Measurements from ENCODE around the gene MZT2B. TPM values are rescaled to one million over a fixed set of nuclear protein-coding genes. Genes with fewer than 3 reads are reported as not detected.

MZT2B gene
- total and polyA plus RNA-seq, 2 of the 13 experiments (the other 11 are each of a cell fraction or from before 2014, with no cell fraction given): 253 to 410 TPM

DNA sequence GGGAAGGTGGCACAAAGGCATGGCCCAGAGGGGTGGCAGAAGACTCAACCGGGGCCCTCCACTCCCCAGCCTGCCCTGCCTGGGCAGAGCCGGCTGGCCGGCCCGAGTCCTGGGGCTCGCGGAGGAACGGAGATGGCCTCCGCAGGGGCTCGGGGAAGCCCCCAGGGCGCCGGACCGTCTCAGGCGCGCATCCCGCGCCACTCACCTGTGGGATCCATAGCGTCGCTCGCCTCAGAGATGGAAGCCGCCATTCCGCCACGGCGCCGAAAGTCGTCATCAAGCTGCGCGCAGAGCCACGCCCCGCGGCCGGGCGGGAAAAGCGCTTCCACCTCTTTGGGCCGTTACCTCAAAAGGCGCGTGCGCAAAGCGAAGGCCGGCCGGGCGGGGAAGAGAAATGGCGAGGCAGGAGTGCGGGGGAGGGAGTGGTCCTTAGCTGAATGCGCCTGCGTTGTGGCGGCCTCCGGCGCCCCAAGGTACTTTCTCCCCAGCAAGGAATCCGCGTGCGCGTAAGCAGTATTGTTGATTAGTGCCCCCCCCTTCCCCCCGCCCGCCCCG, 660 bp upstream of the MZT2B start, which contains the start of gene SMPD4 (continued):
- TF ChIP-seq ZNF501 (CRISPR knock-in tag; IDR thresholded peaks at IDR 0.05) (peak; percentile 95), ZFP41 (CRISPR knock-in tag; IDR thresholded peaks at IDR 0.05; ENCODE audit: borderline replicate concordance) (no peak), EEA1 (CRISPR knock-in tag; IDR thresholded peaks at IDR 0.05; ENCODE audit: borderline replicate concordance) (0 out of 2 replicates have a peak, but pooled peaks have one; percentile 57), EHMT2 (IDR thresholded peaks at IDR 0.05; ENCODE audit: borderline replicate concordance, low read depth, low read length) (no peak), ELF4 (CRISPR knock-in tag; IDR thresholded peaks at IDR 0.05; ENCODE audit: borderline replicate concordance) (0 out of 2 replicates have a peak, but pooled peaks have one; percentile 21), ZFP36 (IDR thresholded peaks at IDR 0.05; ENCODE audit: borderline replicate concordance, low read depth, low read length, partially characterized antibody) (no peak), RCOR2 (CRISPR knock-in tag; IDR thresholded peaks at IDR 0.05) (no peak), ZBTB38 (CRISPR knock-in tag; IDR thresholded peaks at IDR 0.05) (peak; percentile 58; the same call in 1 of the 2 replicates), ZNF773 (CRISPR knock-in tag; IDR thresholded peaks at IDR 0.05; ENCODE audit: borderline replicate concordance) (no peak), ZNF816 (CRISPR knock-in tag; IDR thresholded peaks at IDR 0.05; ENCODE audit: borderline replicate concordance) (no peak), ZNF350 (CRISPR knock-in tag; IDR thresholded peaks at IDR 0.05; ENCODE audit: borderline replicate concordance, low read depth) (peak; percentile 92), ZNF101 (CRISPR knock-in tag; IDR thresholded peaks at IDR 0.05; ENCODE audit: borderline replicate concordance, low read depth) (no peak)
- TF ChIP-seq, protein P1, sequence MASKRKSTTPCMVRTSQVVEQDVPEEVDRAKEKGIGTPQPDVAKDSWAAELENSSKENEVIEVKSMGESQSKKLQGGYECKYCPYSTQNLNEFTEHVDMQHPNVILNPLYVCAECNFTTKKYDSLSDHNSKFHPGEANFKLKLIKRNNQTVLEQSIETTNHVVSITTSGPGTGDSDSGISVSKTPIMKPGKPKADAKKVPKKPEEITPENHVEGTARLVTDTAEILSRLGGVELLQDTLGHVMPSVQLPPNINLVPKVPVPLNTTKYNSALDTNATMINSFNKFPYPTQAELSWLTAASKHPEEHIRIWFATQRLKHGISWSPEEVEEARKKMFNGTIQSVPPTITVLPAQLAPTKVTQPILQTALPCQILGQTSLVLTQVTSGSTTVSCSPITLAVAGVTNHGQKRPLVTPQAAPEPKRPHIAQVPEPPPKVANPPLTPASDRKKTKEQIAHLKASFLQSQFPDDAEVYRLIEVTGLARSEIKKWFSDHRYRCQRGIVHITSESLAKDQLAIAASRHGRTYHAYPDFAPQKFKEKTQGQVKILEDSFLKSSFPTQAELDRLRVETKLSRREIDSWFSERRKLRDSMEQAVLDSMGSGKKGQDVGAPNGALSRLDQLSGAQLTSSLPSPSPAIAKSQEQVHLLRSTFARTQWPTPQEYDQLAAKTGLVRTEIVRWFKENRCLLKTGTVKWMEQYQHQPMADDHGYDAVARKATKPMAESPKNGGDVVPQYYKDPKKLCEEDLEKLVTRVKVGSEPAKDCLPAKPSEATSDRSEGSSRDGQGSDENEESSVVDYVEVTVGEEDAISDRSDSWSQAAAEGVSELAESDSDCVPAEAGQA (IDR thresholded peaks at IDR 0.05; ENCODE audit: low read depth): peak; percentile 95
- TF ChIP-seq, protein P1 (CRISPR knock-in tag; IDR thresholded peaks at IDR 0.05; ENCODE audit: borderline replicate concordance): no peak
- TF ChIP-seq, protein P2, sequence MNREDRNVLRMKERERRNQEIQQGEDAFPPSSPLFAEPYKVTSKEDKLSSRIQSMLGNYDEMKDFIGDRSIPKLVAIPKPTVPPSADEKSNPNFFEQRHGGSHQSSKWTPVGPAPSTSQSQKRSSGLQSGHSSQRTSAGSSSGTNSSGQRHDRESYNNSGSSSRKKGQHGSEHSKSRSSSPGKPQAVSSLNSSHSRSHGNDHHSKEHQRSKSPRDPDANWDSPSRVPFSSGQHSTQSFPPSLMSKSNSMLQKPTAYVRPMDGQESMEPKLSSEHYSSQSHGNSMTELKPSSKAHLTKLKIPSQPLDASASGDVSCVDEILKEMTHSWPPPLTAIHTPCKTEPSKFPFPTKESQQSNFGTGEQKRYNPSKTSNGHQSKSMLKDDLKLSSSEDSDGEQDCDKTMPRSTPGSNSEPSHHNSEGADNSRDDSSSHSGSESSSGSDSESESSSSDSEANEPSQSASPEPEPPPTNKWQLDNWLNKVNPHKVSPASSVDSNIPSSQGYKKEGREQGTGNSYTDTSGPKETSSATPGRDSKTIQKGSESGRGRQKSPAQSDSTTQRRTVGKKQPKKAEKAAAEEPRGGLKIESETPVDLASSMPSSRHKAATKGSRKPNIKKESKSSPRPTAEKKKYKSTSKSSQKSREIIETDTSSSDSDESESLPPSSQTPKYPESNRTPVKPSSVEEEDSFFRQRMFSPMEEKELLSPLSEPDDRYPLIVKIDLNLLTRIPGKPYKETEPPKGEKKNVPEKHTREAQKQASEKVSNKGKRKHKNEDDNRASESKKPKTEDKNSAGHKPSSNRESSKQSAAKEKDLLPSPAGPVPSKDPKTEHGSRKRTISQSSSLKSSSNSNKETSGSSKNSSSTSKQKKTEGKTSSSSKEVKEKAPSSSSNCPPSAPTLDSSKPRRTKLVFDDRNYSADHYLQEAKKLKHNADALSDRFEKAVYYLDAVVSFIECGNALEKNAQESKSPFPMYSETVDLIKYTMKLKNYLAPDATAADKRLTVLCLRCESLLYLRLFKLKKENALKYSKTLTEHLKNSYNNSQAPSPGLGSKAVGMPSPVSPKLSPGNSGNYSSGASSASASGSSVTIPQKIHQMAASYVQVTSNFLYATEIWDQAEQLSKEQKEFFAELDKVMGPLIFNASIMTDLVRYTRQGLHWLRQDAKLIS (CRISPR knock-in tag; IDR thresholded peaks at IDR 0.05): no peak
- TF ChIP-seq, protein P3, sequence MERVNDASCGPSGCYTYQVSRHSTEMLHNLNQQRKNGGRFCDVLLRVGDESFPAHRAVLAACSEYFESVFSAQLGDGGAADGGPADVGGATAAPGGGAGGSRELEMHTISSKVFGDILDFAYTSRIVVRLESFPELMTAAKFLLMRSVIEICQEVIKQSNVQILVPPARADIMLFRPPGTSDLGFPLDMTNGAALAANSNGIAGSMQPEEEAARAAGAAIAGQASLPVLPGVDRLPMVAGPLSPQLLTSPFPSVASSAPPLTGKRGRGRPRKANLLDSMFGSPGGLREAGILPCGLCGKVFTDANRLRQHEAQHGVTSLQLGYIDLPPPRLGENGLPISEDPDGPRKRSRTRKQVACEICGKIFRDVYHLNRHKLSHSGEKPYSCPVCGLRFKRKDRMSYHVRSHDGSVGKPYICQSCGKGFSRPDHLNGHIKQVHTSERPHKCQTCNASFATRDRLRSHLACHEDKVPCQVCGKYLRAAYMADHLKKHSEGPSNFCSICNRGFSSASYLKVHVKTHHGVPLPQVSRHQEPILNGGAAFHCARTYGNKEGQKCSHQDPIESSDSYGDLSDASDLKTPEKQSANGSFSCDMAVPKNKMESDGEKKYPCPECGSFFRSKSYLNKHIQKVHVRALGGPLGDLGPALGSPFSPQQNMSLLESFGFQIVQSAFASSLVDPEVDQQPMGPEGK (CRISPR knock-in tag; IDR thresholded peaks at IDR 0.05): no peak

Measured in HepG2 (cell line).